Measurements from ENCODE around the gene PRL. TPM values are rescaled to one million over a fixed set of nuclear protein-coding genes. Genes with fewer than 3 reads are reported as not detected.

PRL gene
- total RNA-seq (not detected in 2 replicates), polyA plus RNA-seq (not detected in 2 replicates), polyA minus RNA-seq (ENCODE audit: low replicate concordance) (not detected in 2 replicates)
- polyA plus RNA-seq (2012), result not detected in 2 replicates

DNA sequence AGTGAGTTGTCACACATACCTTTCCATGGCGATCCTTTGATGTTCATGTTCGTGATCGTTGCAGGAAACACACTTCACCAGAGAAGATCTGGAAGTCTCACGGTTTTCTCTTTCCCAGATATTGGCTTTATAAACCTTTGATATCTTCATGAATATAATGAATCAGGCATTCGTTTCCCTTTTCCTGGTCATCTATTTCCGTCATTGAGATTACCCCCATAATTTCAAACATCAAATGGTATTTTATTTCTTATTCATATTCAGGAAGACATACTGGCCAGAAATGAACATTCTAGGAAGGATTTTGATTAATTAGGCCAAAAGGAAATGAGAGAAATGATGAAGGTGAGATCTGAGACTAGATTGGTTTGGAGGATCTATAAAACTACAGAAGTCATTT is at the start of gene PRL:
TSS of gene PRL (minus strand) at position 101 of the 400 bp plus-strand sequence. CDS start at position 47, 54 bp downstream.
- Histone ChIP-seq H3K36me3 (ENCODE audit: control insufficient read depth, insufficient read depth, low read length) (no peaks in the 10 kb centered on the region), H3K4me1 (ENCODE audit: control insufficient read depth, extremely low read depth, insufficient read depth, low read length) (no peaks in the 10 kb centered on the region), H3K9ac (ENCODE audit: insufficient read depth, low read length) (no peak within 1 kb of the TSS), H3K4me3 (replicated peaks in 1 of 4; ENCODE audit: control extremely low read depth in 1 of 4, insufficient read depth in 1 of 4, low read depth in 3 of 4, low read length in 4 of 4) (no peak within 1 kb of the TSS), H2AFZ (ENCODE audit: low read length) (no peak within 1 kb of the TSS), H3K27me3 (ENCODE audit: control insufficient read depth, insufficient read depth, low read length) (no peaks in the 10 kb centered on the region), H4K20me1 (ENCODE audit: control insufficient read depth, extremely low read depth, insufficient read depth, low read length) (no peaks in the 10 kb centered on the region), H3K4me2 (ENCODE audit: extremely low read depth, insufficient read depth, low read length) (no peak within 1 kb of the TSS), H3K9me3 (ENCODE audit: control insufficient read depth, insufficient read depth, low read depth, low read length) (no peaks in the 10 kb centered on the region), H3K27ac (ENCODE audit: insufficient read depth, low read length) (no peak within 1 kb of the TSS), H3K79me2 (ENCODE audit: control insufficient read depth, insufficient read depth, low read length) (no peaks in the 10 kb centered on the region)
- DNase-seq (ENCODE audit: low read depth in 2 of 2), result no peak
- TF ChIP-seq, protein P1, sequence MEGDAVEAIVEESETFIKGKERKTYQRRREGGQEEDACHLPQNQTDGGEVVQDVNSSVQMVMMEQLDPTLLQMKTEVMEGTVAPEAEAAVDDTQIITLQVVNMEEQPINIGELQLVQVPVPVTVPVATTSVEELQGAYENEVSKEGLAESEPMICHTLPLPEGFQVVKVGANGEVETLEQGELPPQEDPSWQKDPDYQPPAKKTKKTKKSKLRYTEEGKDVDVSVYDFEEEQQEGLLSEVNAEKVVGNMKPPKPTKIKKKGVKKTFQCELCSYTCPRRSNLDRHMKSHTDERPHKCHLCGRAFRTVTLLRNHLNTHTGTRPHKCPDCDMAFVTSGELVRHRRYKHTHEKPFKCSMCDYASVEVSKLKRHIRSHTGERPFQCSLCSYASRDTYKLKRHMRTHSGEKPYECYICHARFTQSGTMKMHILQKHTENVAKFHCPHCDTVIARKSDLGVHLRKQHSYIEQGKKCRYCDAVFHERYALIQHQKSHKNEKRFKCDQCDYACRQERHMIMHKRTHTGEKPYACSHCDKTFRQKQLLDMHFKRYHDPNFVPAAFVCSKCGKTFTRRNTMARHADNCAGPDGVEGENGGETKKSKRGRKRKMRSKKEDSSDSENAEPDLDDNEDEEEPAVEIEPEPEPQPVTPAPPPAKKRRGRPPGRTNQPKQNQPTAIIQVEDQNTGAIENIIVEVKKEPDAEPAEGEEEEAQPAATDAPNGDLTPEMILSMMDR (conservative IDR thresholded peaks at IDR 0.05 in 1 of 2, IDR thresholded peaks at IDR 0.05 in 1 of 2; ENCODE audit: low read depth in 1 of 2, low read length in 2 of 2), result no peak
- no peak for TF ChIP-seq EZH2 (IDR thresholded peaks at IDR 0.05; ENCODE audit: low read length, missing control alignments)

DNA sequence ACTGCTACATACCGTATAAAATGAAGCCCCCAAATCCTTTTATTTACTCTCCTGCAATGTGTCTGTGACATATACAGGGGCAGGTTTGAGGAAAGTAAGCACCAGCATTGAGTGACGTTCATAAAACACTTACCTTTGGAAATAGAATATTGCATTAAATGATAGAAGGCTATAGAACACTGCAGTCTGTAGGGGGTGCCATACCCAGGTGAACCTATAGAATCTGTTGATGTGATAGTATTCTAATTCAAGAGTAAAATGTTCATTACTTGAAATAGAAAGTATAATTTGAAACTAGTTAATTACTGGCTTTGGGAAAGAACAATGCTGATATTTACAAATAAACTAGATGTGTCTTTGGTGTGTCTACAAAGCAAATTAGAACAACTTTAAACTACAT is 47.0 kb upstream of the PRL start:
- Histone ChIP-seq H3K27ac (ENCODE audit: insufficient read depth, low read length) (no peak overlapping the region), H3K4me1 (ENCODE audit: control insufficient read depth, extremely low read depth, insufficient read depth, low read length) (no peaks in the 10 kb centered on the region), H3K4me2 (ENCODE audit: extremely low read depth, insufficient read depth, low read length) (no peak overlapping the region), H3K36me3 (ENCODE audit: control insufficient read depth, insufficient read depth, low read length) (no peaks in the 10 kb centered on the region), H3K9me3 (ENCODE audit: control insufficient read depth, insufficient read depth, low read depth, low read length) (no peaks in the 10 kb centered on the region), H2AFZ (ENCODE audit: low read length) (no peak overlapping the region), H3K27me3 (ENCODE audit: control insufficient read depth, insufficient read depth, low read length) (no peaks in the 10 kb centered on the region), H3K4me3 (replicated peaks in 1 of 4; ENCODE audit: control extremely low read depth in 1 of 4, insufficient read depth in 1 of 4, low read depth in 3 of 4, low read length in 4 of 4) (no peak overlapping the region), H4K20me1 (ENCODE audit: control insufficient read depth, extremely low read depth, insufficient read depth, low read length) (no peaks in the 10 kb centered on the region), H3K79me2 (ENCODE audit: control insufficient read depth, insufficient read depth, low read length) (no peaks in the 10 kb centered on the region), H3K9ac (ENCODE audit: insufficient read depth, low read length) (no peak overlapping the region)
- TF ChIP-seq, protein P1 (conservative IDR thresholded peaks at IDR 0.05 in 1 of 2, IDR thresholded peaks at IDR 0.05 in 1 of 2; ENCODE audit: low read depth in 1 of 2, low read length in 2 of 2), result no peak
- TF ChIP-seq EZH2 (IDR thresholded peaks at IDR 0.05; ENCODE audit: low read length, missing control alignments), result no peak
- no peak for DNase-seq (ENCODE audit: low read depth in 2 of 2)

GRCh38 chr6:22334778-22335177 is 37.9 kb upstream of the PRL start:
- Histone ChIP-seq H2AFZ (ENCODE audit: low read length) (peak overlapping the region; percentile 48), H3K9me3 (ENCODE audit: control insufficient read depth, insufficient read depth, low read depth, low read length) (no peaks in the 10 kb centered on the region), H3K4me3 (replicated peaks in 1 of 4; ENCODE audit: control extremely low read depth in 1 of 4, insufficient read depth in 1 of 4, low read depth in 3 of 4, low read length in 4 of 4) (no peak overlapping the region), H3K4me1 (ENCODE audit: control insufficient read depth, extremely low read depth, insufficient read depth, low read length) (no peaks in the 10 kb centered on the region), H3K27ac (ENCODE audit: insufficient read depth, low read length) (no peak overlapping the region), H4K20me1 (ENCODE audit: control insufficient read depth, extremely low read depth, insufficient read depth, low read length) (no peaks in the 10 kb centered on the region), H3K4me2 (ENCODE audit: extremely low read depth, insufficient read depth, low read length) (peak overlapping the region; percentile 30), H3K9ac (ENCODE audit: insufficient read depth, low read length) (no peak overlapping the region), H3K27me3 (ENCODE audit: control insufficient read depth, insufficient read depth, low read length) (no peaks in the 10 kb centered on the region), H3K36me3 (ENCODE audit: control insufficient read depth, insufficient read depth, low read length) (no peaks in the 10 kb centered on the region), H3K79me2 (ENCODE audit: control insufficient read depth, insufficient read depth, low read length) (no peaks in the 10 kb centered on the region)
- TF ChIP-seq, protein P1 (conservative IDR thresholded peaks at IDR 0.05 in 1 of 2, IDR thresholded peaks at IDR 0.05 in 1 of 2; ENCODE audit: low read depth in 1 of 2, low read length in 2 of 2), result no peak
- no peak for TF ChIP-seq EZH2 (IDR thresholded peaks at IDR 0.05; ENCODE audit: low read length, missing control alignments)
- no peak for DNase-seq (ENCODE audit: low read depth in 2 of 2)
